HFFc6 (cell line): ENCODE results near the gene ACACB. TPM values are rescaled to one million over a fixed set of nuclear protein-coding genes. Genes with fewer than 3 reads are reported as not detected.

Source experiments
- DNase-seq: peaks from one replicate; pipeline ENCODE4 v3.0.0-alpha.2; 2018
- H3K27ac Mint-ChIP-seq: 2 replicates; pipeline ENCODE4 v1.8.0; 2020; ENCODE audit warnings: mild to moderate bottlenecking, mixed read lengths
- H3K27me3 Mint-ChIP-seq: 2 replicates; pipeline ENCODE4 v1.8.0; 2021; ENCODE audit warnings: mild to moderate bottlenecking, moderate library complexity, mixed read lengths; ENCODE audit not compliant: insufficient read depth
- H3K36me3 Mint-ChIP-seq: 2 replicates; pipeline ENCODE4 v1.8.0; 2021; ENCODE audit warnings: low read depth, mixed read lengths
- H3K4me1 Mint-ChIP-seq: 2 replicates; pipeline ENCODE4 v1.8.0; 2020; ENCODE audit warnings: low read depth, mixed read lengths
- H3K4me3 Mint-ChIP-seq: 2 replicates; pipeline ENCODE4 v1.8.0; 2020; ENCODE audit warnings: mild to moderate bottlenecking, moderate library complexity, mixed read lengths
- H3K9me3 Mint-ChIP-seq: 2 replicates; pipeline ENCODE4 v1.8.0; 2020; ENCODE audit warnings: mild to moderate bottlenecking, mixed read lengths
- total RNA-seq, 6 experiments: library from RNA; stranded (reverse); fragmentation: NEBNext Ultra II Directional; extraction: Animal tissue kit (Norgen Biotek cat#: 25700); gene quantifications; 2 replicates in 1 of 6; 3 replicates in 5 of 6; pipeline ENCODE4 v1.2.3, GENCODE V29; 2021
- TF ChIP-seq, protein P1 (sequence below): fragments of 200-600 bp; sonication (generic); IDR thresholded peaks from 2 replicates; pipeline ENCODE4 v1.5.0; 2021; ENCODE audit warnings: antibody characterized with exemption, mild to moderate bottlenecking

Gene ACACB
- total RNA-seq, 6 experiments from 2014 or later, result 1.0 to 2.1 (median 1.3) TPM

GRCh38 chr12:109277255-109277898 lies 161.0 kb downstream of the ACACB start:
- no peaks in the 10 kb centered on the region for H3K9me3 Mint-ChIP-seq
- no peak overlapping the region for H3K27ac Mint-ChIP-seq
- peaks cover 11% of the 10 kb centered on the region for H3K27me3 Mint-ChIP-seq
- TF ChIP-seq, protein P1, sequence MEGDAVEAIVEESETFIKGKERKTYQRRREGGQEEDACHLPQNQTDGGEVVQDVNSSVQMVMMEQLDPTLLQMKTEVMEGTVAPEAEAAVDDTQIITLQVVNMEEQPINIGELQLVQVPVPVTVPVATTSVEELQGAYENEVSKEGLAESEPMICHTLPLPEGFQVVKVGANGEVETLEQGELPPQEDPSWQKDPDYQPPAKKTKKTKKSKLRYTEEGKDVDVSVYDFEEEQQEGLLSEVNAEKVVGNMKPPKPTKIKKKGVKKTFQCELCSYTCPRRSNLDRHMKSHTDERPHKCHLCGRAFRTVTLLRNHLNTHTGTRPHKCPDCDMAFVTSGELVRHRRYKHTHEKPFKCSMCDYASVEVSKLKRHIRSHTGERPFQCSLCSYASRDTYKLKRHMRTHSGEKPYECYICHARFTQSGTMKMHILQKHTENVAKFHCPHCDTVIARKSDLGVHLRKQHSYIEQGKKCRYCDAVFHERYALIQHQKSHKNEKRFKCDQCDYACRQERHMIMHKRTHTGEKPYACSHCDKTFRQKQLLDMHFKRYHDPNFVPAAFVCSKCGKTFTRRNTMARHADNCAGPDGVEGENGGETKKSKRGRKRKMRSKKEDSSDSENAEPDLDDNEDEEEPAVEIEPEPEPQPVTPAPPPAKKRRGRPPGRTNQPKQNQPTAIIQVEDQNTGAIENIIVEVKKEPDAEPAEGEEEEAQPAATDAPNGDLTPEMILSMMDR, result no peak
- no peaks in the 10 kb centered on the region; the same call in 1 of the 2 replicates for H3K4me1 Mint-ChIP-seq
- no peaks in the 10 kb centered on the region for H3K36me3 Mint-ChIP-seq
- H3K4me3 Mint-ChIP-seq, result no peak overlapping the region
- DNase-seq, result no peak

DNA sequence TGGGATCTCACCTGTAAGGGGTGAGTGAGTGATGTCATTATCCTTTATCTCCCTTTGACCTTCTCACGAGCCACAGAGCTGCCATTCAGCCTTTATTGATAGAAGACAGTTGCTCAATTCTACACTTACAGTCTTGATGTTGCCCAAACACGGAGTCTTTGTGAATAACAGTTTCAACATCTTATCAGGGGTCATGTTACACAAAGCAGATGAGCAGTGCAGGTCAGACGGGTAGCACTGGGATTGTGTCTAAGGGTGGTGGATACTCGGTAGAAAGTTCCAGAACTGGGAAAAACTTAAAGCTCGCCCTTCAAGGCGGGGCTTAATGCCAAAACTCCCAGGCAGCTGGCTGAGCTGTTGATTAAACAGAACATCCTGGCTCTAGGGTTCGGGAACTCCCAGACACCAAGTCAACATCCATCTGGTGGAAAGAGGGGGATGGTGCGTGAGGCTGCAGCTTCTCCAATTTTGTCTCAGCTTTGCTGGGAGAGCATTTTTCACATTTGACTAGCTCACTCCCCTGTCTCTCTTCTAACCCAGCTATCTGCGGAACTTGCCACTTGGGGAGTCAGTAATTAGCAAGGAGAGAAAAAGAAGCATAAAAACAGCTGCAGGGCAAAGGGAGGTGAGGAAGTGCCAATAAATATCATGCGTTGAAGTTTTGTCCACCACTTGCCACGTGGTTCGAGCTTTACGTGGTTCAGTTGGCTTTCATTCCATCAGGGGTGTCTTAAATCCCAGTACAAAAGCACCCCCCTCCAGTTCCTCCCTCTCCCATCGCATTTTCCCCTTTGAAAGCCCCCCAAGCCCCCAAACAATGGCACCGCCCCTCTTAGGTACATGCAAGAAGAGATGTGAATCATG lies 161.7 kb downstream of the ACACB start:
- TF ChIP-seq, protein P1, result no peak
- Mint-ChIP-seq H3K36me3 (no peaks in the 10 kb centered on the region), H3K27me3 (peaks cover 15% of the 10 kb centered on the region), H3K4me1 (no peaks in the 10 kb centered on the region; the same call in 1 of the 2 replicates), H3K27ac (no peak overlapping the region), H3K9me3 (no peaks in the 10 kb centered on the region), H3K4me3 (no peak overlapping the region)
- DNase-seq, result no peak

- H3K4me3 Mint-ChIP-seq, result no peak overlapping the region
- H3K36me3 Mint-ChIP-seq, result no peaks in the 10 kb centered on the region
- no peak overlapping the region for H3K27ac Mint-ChIP-seq
- DNase-seq, result no peak
- H3K4me1 Mint-ChIP-seq, result no peaks in the 10 kb centered on the region; the same call in 1 of the 2 replicates
- H3K9me3 Mint-ChIP-seq, result no peaks in the 10 kb centered on the region
- H3K27me3 Mint-ChIP-seq, result peaks cover 13% of the 10 kb centered on the region
- TF ChIP-seq, protein P1, result no peak
These were observed 162.5 kb downstream of the ACACB start for GRCh38 chr12:109278912-109279311.

DNA sequence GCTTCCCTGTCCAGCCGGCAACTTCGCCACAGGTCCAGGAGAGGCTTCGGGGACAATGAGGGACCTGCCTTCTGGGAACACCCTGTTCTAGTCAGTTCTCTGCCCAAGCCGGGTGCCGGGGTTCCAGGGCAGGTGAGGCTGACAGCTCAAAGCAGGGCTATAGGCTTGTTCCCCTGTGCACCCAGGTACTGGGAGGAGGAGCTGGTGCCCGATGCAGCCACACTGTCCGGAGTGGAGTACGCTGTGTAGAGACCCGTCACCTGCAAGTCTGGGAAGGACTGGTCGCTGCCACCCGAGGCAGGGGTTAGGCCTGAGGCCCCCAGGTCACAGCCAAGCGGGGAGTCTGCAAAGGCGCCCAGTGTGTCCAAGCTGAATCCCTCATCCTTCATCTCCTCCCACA lies 163.1 kb downstream of the ACACB start:
- Mint-ChIP-seq H3K27me3 (peaks cover 10% of the 10 kb centered on the region), H3K9me3 (peaks cover under 1% of the 10 kb centered on the region; the same call in 1 of the 2 replicates), H3K4me3 (no peak overlapping the region), H3K27ac (no peak overlapping the region), H3K36me3 (no peaks in the 10 kb centered on the region), H3K4me1 (no peaks in the 10 kb centered on the region; the same call in 1 of the 2 replicates)
- no peak for DNase-seq
- TF ChIP-seq, protein P1, result no peak

- TF ChIP-seq, protein P1, result no peak
- Mint-ChIP-seq H3K4me1 (no peaks in the 10 kb centered on the region; the same call in 1 of the 2 replicates), H3K36me3 (no peaks in the 10 kb centered on the region), H3K9me3 (peaks cover 8% of the 10 kb centered on the region; the same call in 1 of the 2 replicates), H3K27ac (no peak overlapping the region), H3K4me3 (no peak overlapping the region), H3K27me3 (peaks cover 6% of the 10 kb centered on the region)
- no peak for DNase-seq
These were observed 165.1 kb downstream of the ACACB start for GRCh38 chr12:109281452-109281851.
